Naive thymus-derived CD4-positive, alpha-beta T cell (primary cell): ENCODE results near the gene PFKM. TPM values are rescaled to one million over a fixed set of nuclear protein-coding genes. Genes with fewer than 3 reads are reported as not detected.

ENCODE experiments used
- ATAC-seq: fragments of 150-1000 bp; cut with Tn5 transposase; 2 replicates; pipeline ENCODE4 v1.10.0; 2021; ENCODE audit warnings: mild to moderate bottlenecking, moderate library complexity
- CTCF ChIA-PET: fragments of 350-600 bp; sonication (Branson Sonifier 250); formaldehyde crosslinking; loops from one replicate; lab custom pipeline; 2021; ENCODE audit warnings: antibody characterized with exemption; lab: Charles Lee
- POLR2A ChIA-PET: fragments of 350-600 bp; sonication (Branson Sonifier 250); formaldehyde crosslinking; loops from one replicate; lab custom pipeline; 2021; ENCODE audit warnings: antibody characterized with exemption, inconsistent platforms; lab: Charles Lee
- DNase-seq, 9 donors: peaks; one replicate each; pipeline versions ENCODE4 v3.0.0 to v3.0.0-alpha.2; 2020 to 2022; ENCODE audit warnings: mixed read lengths in 1 of 9
- H3K27ac ChIP-seq: one replicate; pipeline ENCODE4 v1.7.0; 2013; ENCODE audit warnings: mild to moderate bottlenecking, low read depth, low read length, moderate library complexity
- H3K27me3 ChIP-seq, 2 donors: one replicate each; pipeline ENCODE4 v1.7.0; 2013; ENCODE audit warnings: low read length in 2 of 2, mild to moderate bottlenecking in 2 of 2, moderate library complexity in 2 of 2; ENCODE audit not compliant: control insufficient read depth in 2 of 2, insufficient read depth in 2 of 2
- H3K36me3 ChIP-seq, 3 experiments: 1 replicate in 2 of 3; 2 replicates in 1 of 3; pipeline ENCODE4 v1.7.0; 2013; ENCODE audit warnings: low read length in 3 of 3, mild to moderate bottlenecking in 3 of 3, moderate library complexity in 1 of 3; ENCODE audit not compliant: insufficient read depth in 3 of 3, control insufficient read depth in 2 of 3
- H3K4me1 ChIP-seq, 2 donors: one replicate each; pipeline ENCODE4 v1.7.0; 2013; ENCODE audit warnings: low read length in 2 of 2, mild to moderate bottlenecking in 2 of 2, moderate library complexity in 1 of 2; ENCODE audit not compliant: control insufficient read depth in 2 of 2, insufficient read depth in 2 of 2
- H3K4me3 ChIP-seq: 2 replicates; pipeline ENCODE4 v1.7.0; 2013; ENCODE audit warnings: mild to moderate bottlenecking, low read length
- H3K9me3 ChIP-seq, 3 experiments: 1 replicate in 2 of 3; 2 replicates in 1 of 3; pipeline ENCODE4 v1.7.0; 2013; ENCODE audit warnings: low read length in 3 of 3; ENCODE audit not compliant: control insufficient read depth in 2 of 3
- H3K27ac Mint-ChIP-seq, 9 donors: one replicate each; pipeline ENCODE4 v1.8.0; 2020 to 2022; ENCODE audit warnings: mixed read lengths in 9 of 9, mild to moderate bottlenecking in 8 of 9, moderate library complexity in 5 of 9, inconsistent platforms in 2 of 9
- H3K27me3 Mint-ChIP-seq, 5 donors: one replicate each; pipeline ENCODE4 v1.8.0; 2021 to 2022; ENCODE audit warnings: mixed read lengths in 5 of 5, mild to moderate bottlenecking in 1 of 5
- H3K36me3 Mint-ChIP-seq, 5 donors: one replicate each; pipeline ENCODE4 v1.8.0; 2020 to 2022; ENCODE audit warnings: mixed read lengths in 5 of 5, mild to moderate bottlenecking in 3 of 5, inconsistent platforms in 1 of 5
- H3K4me1 Mint-ChIP-seq, 7 donors: one replicate each; pipeline ENCODE4 v1.8.0; 2020 to 2022; ENCODE audit warnings: mixed read lengths in 7 of 7, mild to moderate bottlenecking in 3 of 7, inconsistent platforms in 1 of 7
- H3K4me3 Mint-ChIP-seq, 10 donors: one replicate each; pipeline ENCODE4 v1.8.0; 2020 to 2022; ENCODE audit warnings: mild to moderate bottlenecking in 10 of 10, mixed read lengths in 10 of 10, moderate library complexity in 6 of 10, inconsistent platforms in 2 of 10
- H3K9me3 Mint-ChIP-seq, 11 donors: one replicate each; pipeline ENCODE4 v1.8.0; 2020 to 2022; ENCODE audit warnings: mixed read lengths in 11 of 11, mild to moderate bottlenecking in 4 of 11, inconsistent platforms in 1 of 11, moderate library complexity in 1 of 11
- intact Hi-C, 2 donors: fragments of 100-400 bp; cut with micrococcal nuclease; formaldehyde crosslinking; loops; one replicate each; pipeline ENCODE4 v1.15.1; 2023
- polyA plus RNA-seq, 2 donors: library from polyadenylated mRNA; unstranded; fragments of 300-500 nt; fragmentation: Illumina TruSeq; gene quantifications; one replicate each; pipeline ENCODE4 v1.2.3, GENCODE V29; 2021
- total RNA-seq, 6 experiments: library from RNA in 5 of 6; stranded (reverse) in 5 of 6; gene quantifications; 1 replicate in 5 of 6; 2 replicates in 1 of 6; pipeline ENCODE4 v1.2.3 and lab custom pipeline; 2021 to 2026

PFKM gene
- total and polyA plus RNA-seq, 7 experiments from 2014 or later: 5.1 to 20.3 (median 14.0) TPM

GRCh38 chr12:48189331-48190125 lies 70.4 kb downstream of the PFKM start:
- Histone ChIP-seq H3K27ac (no peak overlapping the region), H3K4me3 (no peak overlapping the region), H3K36me3 (no peaks in the 10 kb centered on the region), H3K9me3 (no peaks in the 10 kb centered on the region), H3K27me3 (no peaks in the 10 kb centered on the region), H3K4me1 (peaks cover 0 to under 1% of the 10 kb centered on the region in 2 donors)
- H3K9me3 Mint-ChIP-seq: no peaks in the 10 kb centered on the region
- peaks cover 0 to 4% (median 0%) of the 10 kb centered on the region in 5 donors for H3K36me3 Mint-ChIP-seq
- no peak overlapping the region for H3K4me3 Mint-ChIP-seq
- intact Hi-C loops: loop anchor here (1.0 to 2.0 kb wide), 9 partner anchors 8 to 475 kb away; partner anchors contain the start of gene TMEM106C (in 1 of the 2)
- no peak overlapping the region for H3K27ac Mint-ChIP-seq
- ATAC-seq: peak; percentile 91
- peaks cover 16 to 76% (median 22%) of the 10 kb centered on the region in 5 donors for H3K27me3 Mint-ChIP-seq
- peak; percentile 29 to 72 (median 62) for DNase-seq
- peaks cover 0 to 12% (median 0%) of the 10 kb centered on the region in 7 donors for H3K4me1 Mint-ChIP-seq
- ChIA-PET CTCF (interaction anchor here (0.7 to 4.3 kb wide), 7 partner anchors 10 to 351 kb away, joined by 3 to 32 read pairs (median 4); no protein-coding TSS in a partner anchor), POLR2A (interaction anchor here (0.6 to 1.0 kb wide), 3 partner anchors 8 to 999 kb away, joined by 3 to 4 read pairs (median 3); no protein-coding TSS in a partner anchor)

GRCh38 chr12:48191096-48191495 lies 71.9 kb downstream of the PFKM start:
- no peaks in the 10 kb centered on the region for H3K27me3 ChIP-seq
- Mint-ChIP-seq H3K9me3 (no peaks in the 10 kb centered on the region), H3K4me3 (no peak overlapping the region), H3K4me1 (peaks cover 0 to 8% (median 3%) of the 10 kb centered on the region in 7 donors), H3K27me3 (peaks cover 3 to 75% (median 7%) of the 10 kb centered on the region in 5 donors), H3K27ac (no peak overlapping the region), H3K36me3 (peaks cover 0 to 4% (median 0%) of the 10 kb centered on the region in 5 donors)
- CTCF ChIA-PET: no interaction called here
- POLR2A ChIA-PET: interaction anchor here (0.8 kb wide), 1 partner anchor 8 kb away, joined by 4 read pairs; the partner anchor contains the start of gene CCDC184
- ATAC-seq: no peak
- no peaks in the 10 kb centered on the region for H3K9me3 ChIP-seq
- no peak overlapping the region for H3K4me3 ChIP-seq
- no peaks in the 10 kb centered on the region for H3K4me1 ChIP-seq
- no peak for DNase-seq
- intact Hi-C loops: no loop called here
- no peaks in the 10 kb centered on the region for H3K36me3 ChIP-seq
- H3K27ac ChIP-seq: no peak overlapping the region

- Mint-ChIP-seq H3K9me3 (no peaks in the 10 kb centered on the region), H3K27me3 (peaks cover 0 to 62% (median 6%) of the 10 kb centered on the region in 5 donors), H3K4me1 (peaks cover 0 to 14% (median 10%) of the 10 kb centered on the region in 7 donors), H3K4me3 (no peak overlapping the region), H3K27ac (no peak overlapping the region), H3K36me3 (peaks cover 0 to 4% (median 0%) of the 10 kb centered on the region in 5 donors)
- intact Hi-C loops: no loop called here
- DNase-seq (no peak), ATAC-seq (no peak)
- Histone ChIP-seq H3K27me3 (no peaks in the 10 kb centered on the region), H3K27ac (no peak overlapping the region), H3K4me3 (no peak overlapping the region), H3K4me1 (peaks cover 0 to 4% of the 10 kb centered on the region in 2 donors), H3K36me3 (peaks cover 0 to 2% (median 0%) of the 10 kb centered on the region in 3 experiments), H3K9me3 (no peaks in the 10 kb centered on the region)
- ChIA-PET POLR2A (no interaction called here), CTCF (no interaction called here)
Measured at GRCh38 chr12:48192861-48193260, 73.7 kb downstream of the PFKM start.

GRCh38 chr12:48193623-48194022 lies 74.5 kb downstream of the PFKM start:
- CTCF ChIA-PET: interaction anchor here (1.0 to 1.1 kb wide), 2 partner anchors 11 kb away, joined by 3 read pairs; no protein-coding TSS in a partner anchor
- Mint-ChIP-seq H3K4me3 (no peak overlapping the region), H3K27ac (no peak overlapping the region), H3K4me1 (peaks cover 0 to 14% (median 10%) of the 10 kb centered on the region in 7 donors), H3K9me3 (no peaks in the 10 kb centered on the region), H3K27me3 (peaks cover 0 to 55% (median 6%) of the 10 kb centered on the region in 5 donors), H3K36me3 (peaks cover 0 to 4% (median 0%) of the 10 kb centered on the region in 5 donors)
- Histone ChIP-seq H3K27ac (no peak overlapping the region), H3K36me3 (peaks cover 0 to 7% (median 0%) of the 10 kb centered on the region in 3 experiments), H3K4me1 (peaks cover 0 to 4% of the 10 kb centered on the region in 2 donors), H3K4me3 (no peak overlapping the region), H3K27me3 (no peaks in the 10 kb centered on the region), H3K9me3 (no peaks in the 10 kb centered on the region)
- DNase-seq: no peak
- intact Hi-C loops: no loop called here
- POLR2A ChIA-PET: interaction anchor here (0.6 kb wide), 2 partner anchors 218 to 434 kb away, joined by 4 to 5 read pairs; no protein-coding TSS in a partner anchor
- ATAC-seq: no peak

GRCh38 chr12:48194799-48195201 lies 75.6 kb downstream of the PFKM start:
- ChIA-PET POLR2A (interaction anchor here (0.7 to 1.2 kb wide), 3 partner anchors 9 to 1060 kb away, joined by 3 to 4 read pairs (median 3); no protein-coding TSS in a partner anchor), CTCF (interaction anchor here (0.6 to 0.9 kb wide), 2 partner anchors 37 to 284 kb away, joined by 4 read pairs; no protein-coding TSS in a partner anchor)
- H3K36me3 ChIP-seq: peaks cover 0 to 7% (median 0%) of the 10 kb centered on the region in 3 experiments
- H3K9me3 ChIP-seq: no peaks in the 10 kb centered on the region
- H3K27me3 Mint-ChIP-seq: peaks cover 0 to 47% (median 6%) of the 10 kb centered on the region in 5 donors
- peaks cover 6 to 21% (median 16%) of the 10 kb centered on the region in 7 donors for H3K4me1 Mint-ChIP-seq
- H3K27ac ChIP-seq: no peak overlapping the region
- no peaks in the 10 kb centered on the region for H3K9me3 Mint-ChIP-seq
- no peak overlapping the region for H3K4me3 Mint-ChIP-seq
- no peak for ATAC-seq
- H3K36me3 Mint-ChIP-seq: peaks cover 0 to 4% (median 0%) of the 10 kb centered on the region in 5 donors
- no peak for DNase-seq
- no peaks in the 10 kb centered on the region for H3K27me3 ChIP-seq
- intact Hi-C loops: loop anchor here in 1 of 2 donors (5.0 kb wide), 2 partner anchors 232 to 763 kb away; partner anchors contain the start of genes ARF3 and TMEM106C
- H3K27ac Mint-ChIP-seq: peak overlapping the region in 2 of 9 donors; percentile 14 to 49
- no peak overlapping the region for H3K4me3 ChIP-seq
- H3K4me1 ChIP-seq: peaks cover 4 to 11% of the 10 kb centered on the region in 2 donors
